ENCODE results near the gene ALKBH6. TPM values are rescaled to one million over a fixed set of nuclear protein-coding genes. Genes with fewer than 3 reads are reported as not detected.
A peak's percentile ranks its signal among the peaks of the same experiment; 100 is the strongest.

The ALKBH6 gene
- total RNA-seq, 4 donors from 2014 or later: 11.9 to 37.9 (median 25.0) TPM

GRCh38 chr19:36003284-36003683 lies 10.7 kb downstream of the ALKBH6 start:
- intact Hi-C loops (cut with DNase I; ENCODE audit: low total_unique reads): loop anchor here (10.0 kb wide), 1 partner anchor 52 kb away; the partner anchor contains the start of genes THAP8 and WDR62
- WGBS, 2 donors: 96 to 97% methylated on average over 4 of the region's 4 CpGs
- no peak for DNase-seq (ENCODE audit: low spot score in 2 of 2)
- H3K4me3 ChIP-seq (ENCODE audit: low read depth, poor library complexity, severe bottlenecking): no peak overlapping the region
- no peak for TF ChIP-seq CTCF (IDR thresholded peaks at IDR 0.05)
- TF ChIP-seq POLR2A (IDR thresholded peaks at IDR 0.05): no peak

- no peak overlapping the region for H3K4me3 ChIP-seq (ENCODE audit: low read depth, poor library complexity, severe bottlenecking)
- DNase-seq (ENCODE audit: low spot score in 2 of 2): no peak
- no peak for TF ChIP-seq POLR2A (IDR thresholded peaks at IDR 0.05)
- intact Hi-C loops (cut with DNase I; ENCODE audit: low total_unique reads): loop anchor here (10.0 kb wide), 1 partner anchor 53 kb away; the partner anchor contains the start of genes THAP8 and WDR62
- 96 to 100% methylated on average over 3 of the region's 3 CpGs for WGBS, 2 donors
Measured at GRCh38 chr19:36001605-36002004, 12.4 kb downstream of the ALKBH6 start.

- WGBS, 2 donors: 86 to 87% methylated on average over 8 of the region's 8 CpGs
- TF ChIP-seq POLR2A (IDR thresholded peaks at IDR 0.05) (no peak), CTCF (IDR thresholded peaks at IDR 0.05) (no peak)
- no peak for DNase-seq (ENCODE audit: low spot score in 2 of 2)
- no peak overlapping the region for H3K4me3 ChIP-seq (ENCODE audit: low read depth, poor library complexity, severe bottlenecking)
- intact Hi-C loops (cut with DNase I; ENCODE audit: low total_unique reads): no loop called here
Measured at GRCh38 chr19:35996777-35997176, 17.2 kb downstream of the ALKBH6 start.

GRCh38 chr19:35995048-35995993 lies 18.7 kb downstream of the ALKBH6 start, which contains the start of gene SDHAF1:
SDHAF1 (plus strand) TSS chr19:35995188; CDS start chr19:35995275, 87 bp downstream.
- 0% methylated on average over 28 to 56 of the region's 97 CpGs for WGBS, 2 donors
- intact Hi-C loops (cut with DNase I; ENCODE audit: low total_unique reads): no loop called here
- peak within 1 kb of the TSS; percentile 71 for H3K4me3 ChIP-seq (ENCODE audit: low read depth, poor library complexity, severe bottlenecking)
- peak; percentile 94 to 99 for DNase-seq (ENCODE audit: low spot score in 2 of 2)
- no peak for TF ChIP-seq CTCF (IDR thresholded peaks at IDR 0.05)
- TF ChIP-seq POLR2A (IDR thresholded peaks at IDR 0.05): no peak

- no peak for DNase-seq (ENCODE audit: low spot score in 2 of 2)
- H3K4me3 ChIP-seq (ENCODE audit: low read depth, poor library complexity, severe bottlenecking): no peak overlapping the region
- TF ChIP-seq CTCF (IDR thresholded peaks at IDR 0.05) (no peak), POLR2A (IDR thresholded peaks at IDR 0.05) (no peak)
- intact Hi-C loops (cut with DNase I; ENCODE audit: low total_unique reads): no loop called here
- WGBS, 2 donors: 31 to 37% methylated on average over 29 to 38 of the region's 49 CpGs
Measured at GRCh38 chr19:35993923-35994598, 20.0 kb downstream of the ALKBH6 start.

Measured in lower leg skin (tissue), 4 donors.